Pancreas (tissue), 10 donors: ENCODE results near the gene SHQ1. TPM values are rescaled to one million over a fixed set of nuclear protein-coding genes. Genes with fewer than 3 reads are reported as not detected.
"Not testable (repeated sequence)": the region's sequence is repeated elsewhere in the genome, so short reads cannot be mapped to it uniquely, and the experiment has no call there.

Source experiments
- ATAC-seq, 4 donors: fragments of 200-7000 bp; cut with Tn5 transposase; one replicate each; pipeline versions ENCODE4 v1.8.0 to v1.9.1; 2020; ENCODE audit warnings: mild to moderate bottlenecking in 4 of 4, moderate library complexity in 4 of 4
- DNase-seq, 6 donors: peaks; one replicate each; pipeline ENCODE4 v3.0.0-alpha.2; 2020
- FAIRE-seq: peaks from 2 replicates; lab custom pipeline; 2012; peaks lifted over from hg19 to GRCh38; lab: Jason Lieb, UNC
- H3K27ac ChIP-seq, 4 donors: fragments of 200-600 bp; sonication (generic); 1 replicate in 3 of 4; 2 replicates in 1 of 4; pipeline versions ENCODE4 v1.5.0 to v1.8.0; 2020
- H3K27me3 ChIP-seq, 4 donors: fragments of 200-600 bp; one replicate each; pipeline ENCODE4 v1.8.0; 2021
- H3K36me3 ChIP-seq, 3 donors: fragments of 200-600 bp; sonication (generic) in 1 of 3; one replicate each; pipeline versions ENCODE4 v1.5.0 to v1.8.0; 2020 to 2021
- H3K4me1 ChIP-seq, 3 donors: fragments of 200-600 bp; one replicate each; pipeline ENCODE4 v1.8.0; 2021
- H3K4me3 ChIP-seq, 4 donors: fragments of 200-600 bp; sonication (generic) in 2 of 4; one replicate each; pipeline versions ENCODE4 v1.5.0 to v1.8.0; 2020 to 2021
- H3K9me3 ChIP-seq, 4 donors: fragments of 200-600 bp; one replicate each; pipeline ENCODE4 v1.8.0; 2021
- WGBS, 2 donors: extraction: QIAGEN DNeasy Blood & Tissue Kit; methylation state at CpG; one replicate each; pipeline ENCODE4 v1.1.7; 2013; 5-methylcytosine and 5-hydroxymethylcytosine counted together
- intact Hi-C, 3 donors: fragments of 100-400 bp; cut with DNase I; formaldehyde crosslinking; loops; one replicate each; pipeline versions ENCODE4 v1.11.1 to v1.14.2; 2022
- polyA plus RNA-seq, 2 donors: library from polyadenylated mRNA; stranded (reverse); fragments of 200-250 nt; gene quantifications; one replicate each; pipeline ENCODE4 v1.2.3, GENCODE V29; 2013
- total RNA-seq, 6 donors: library from RNA; stranded (reverse); fragmentation: NEBNext Ultra II Directional in 4 of 6; extraction: Animal tissue kit (Norgen Biotek cat#: 25700) in 4 of 6; gene quantifications; one replicate each; pipeline versions ENCODE4 v1.2.1 to v1.2.4, GENCODE V29; 2021 to 2023
- TF ChIP-seq, protein P1 (sequence below), 4 donors: fragments of 200-600 bp; sonication (generic) in 3 of 4; IDR thresholded peaks; one replicate each; pipeline versions ENCODE4 v1.5.0 to v1.8.0; 2021; ENCODE audit warnings: antibody characterized with exemption in 4 of 4
- donor health status: healthy with polysubstance abuse.
- donor health status: DM: no; HTN: no; CAD: no; lungs with moderate emphysema.
- donor health status: DM: no; HTN: no; CAD: no.
- donor health status: control.
- donor health status: control.
- donor health status: Bipolar disorder and iron deficiency.
- donor health status: DM: yes; HTN: yes; CAD: no.
- donor health status: DM: no; HTN: no; CAD: no.
- donor health status: DM: no; HTN: no; CAD: no.
- donor health status: DM: yes; HTN: yes; CAD: no.

The SHQ1 gene
- total and polyA plus RNA-seq, 8 donors: 4.1 to 13.4 (median 7.9) TPM

DNA sequence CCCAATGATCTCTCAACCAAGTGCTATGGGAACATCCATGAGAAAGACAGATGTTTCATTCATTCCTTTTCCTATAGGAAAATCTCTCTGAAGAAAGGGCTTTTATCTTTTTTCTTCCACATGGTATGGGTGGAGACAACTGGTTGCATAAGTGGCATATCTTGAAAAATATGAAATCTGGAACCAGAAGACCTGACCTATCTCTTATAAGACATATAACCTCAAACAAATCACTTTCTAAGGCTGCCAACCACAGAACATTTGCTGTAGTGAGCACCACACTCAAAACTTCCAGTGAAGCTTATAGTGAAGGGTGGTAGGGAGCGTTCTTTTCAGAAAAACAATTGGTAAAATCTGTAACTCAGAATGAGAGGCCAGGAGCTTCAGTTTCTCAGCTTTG lies 58.5 kb downstream of the SHQ1 start:
- intact Hi-C loops: no loop called here
- ATAC-seq (no peak), DNase-seq (no peak), FAIRE-seq (no peak)
- Histone ChIP-seq H3K9me3 (no peaks in the 10 kb centered on the region), H3K27me3 (no peaks in the 10 kb centered on the region), H3K4me3 (no peak overlapping the region), H3K36me3 (no peaks in the 10 kb centered on the region), H3K27ac (no peak overlapping the region), H3K4me1 (no peaks in the 10 kb centered on the region)
- 95 to 97% methylated on average over 1 of the region's 1 CpG for WGBS, 2 donors
- TF ChIP-seq, protein P1, sequence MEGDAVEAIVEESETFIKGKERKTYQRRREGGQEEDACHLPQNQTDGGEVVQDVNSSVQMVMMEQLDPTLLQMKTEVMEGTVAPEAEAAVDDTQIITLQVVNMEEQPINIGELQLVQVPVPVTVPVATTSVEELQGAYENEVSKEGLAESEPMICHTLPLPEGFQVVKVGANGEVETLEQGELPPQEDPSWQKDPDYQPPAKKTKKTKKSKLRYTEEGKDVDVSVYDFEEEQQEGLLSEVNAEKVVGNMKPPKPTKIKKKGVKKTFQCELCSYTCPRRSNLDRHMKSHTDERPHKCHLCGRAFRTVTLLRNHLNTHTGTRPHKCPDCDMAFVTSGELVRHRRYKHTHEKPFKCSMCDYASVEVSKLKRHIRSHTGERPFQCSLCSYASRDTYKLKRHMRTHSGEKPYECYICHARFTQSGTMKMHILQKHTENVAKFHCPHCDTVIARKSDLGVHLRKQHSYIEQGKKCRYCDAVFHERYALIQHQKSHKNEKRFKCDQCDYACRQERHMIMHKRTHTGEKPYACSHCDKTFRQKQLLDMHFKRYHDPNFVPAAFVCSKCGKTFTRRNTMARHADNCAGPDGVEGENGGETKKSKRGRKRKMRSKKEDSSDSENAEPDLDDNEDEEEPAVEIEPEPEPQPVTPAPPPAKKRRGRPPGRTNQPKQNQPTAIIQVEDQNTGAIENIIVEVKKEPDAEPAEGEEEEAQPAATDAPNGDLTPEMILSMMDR (IDR thresholded peaks at IDR 0.05): no peak

DNA sequence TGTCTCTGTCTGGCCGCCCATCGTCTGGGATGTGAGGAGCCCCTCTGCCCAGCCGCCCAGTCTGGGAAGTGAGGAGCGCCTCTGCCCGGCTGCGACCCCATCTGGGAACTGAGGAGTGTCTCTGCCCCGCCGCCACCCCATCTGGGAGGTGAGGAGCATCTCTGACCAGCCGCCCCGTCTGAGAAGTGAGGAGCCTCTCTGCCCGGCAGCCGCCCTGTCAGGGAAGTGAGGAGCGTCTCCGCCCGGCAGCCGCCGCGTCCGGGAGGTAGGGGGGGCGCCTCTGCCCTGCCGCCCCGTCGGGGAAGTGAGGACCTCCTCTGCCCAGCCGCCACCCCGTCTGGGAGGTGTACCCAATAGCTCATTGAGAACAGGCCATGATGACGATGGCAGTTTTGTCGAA lies 60.0 kb downstream of the SHQ1 start:
- H3K27me3 ChIP-seq, intact Hi-C loops, H3K4me3 ChIP-seq, H3K9me3 ChIP-seq, H3K27ac ChIP-seq, H3K36me3 ChIP-seq, ATAC-seq, FAIRE-seq, H3K4me1 ChIP-seq: not testable (repeated sequence)
- WGBS, 2 donors: 98 to 100% methylated on average over 27 of the region's 27 CpGs
- DNase-seq: peak in 1 of 6 donors; percentile 51

- Histone ChIP-seq H3K36me3 (no peaks in the 10 kb centered on the region), H3K4me1 (no peaks in the 10 kb centered on the region), H3K27ac (no peak overlapping the region), H3K27me3 (no peaks in the 10 kb centered on the region), H3K4me3 (no peak overlapping the region), H3K9me3 (no peaks in the 10 kb centered on the region)
- WGBS, 2 donors: 94 to 100% methylated on average over 3 of the region's 3 CpGs
- FAIRE-seq (no peak), ATAC-seq (no peak), DNase-seq (no peak)
- intact Hi-C loops: no loop called here
- TF ChIP-seq, protein P1 (IDR thresholded peaks at IDR 0.05): no peak
Measured at GRCh38 chr3:72786668-72787067, 61.6 kb downstream of the SHQ1 start.

GRCh38 chr3:72784226-72784625 lies 64.0 kb downstream of the SHQ1 start:
- Histone ChIP-seq H3K27ac (no peak overlapping the region), H3K4me3 (no peak overlapping the region), H3K4me1 (no peaks in the 10 kb centered on the region), H3K27me3 (no peaks in the 10 kb centered on the region), H3K36me3 (no peaks in the 10 kb centered on the region), H3K9me3 (no peaks in the 10 kb centered on the region)
- intact Hi-C loops: no loop called here
- DNase-seq (no peak), FAIRE-seq (peak; percentile 37), ATAC-seq (no peak)
- TF ChIP-seq, protein P1 (IDR thresholded peaks at IDR 0.05): no peak
- 95 to 100% methylated on average over 1 of the region's 1 CpG for WGBS, 2 donors

DNA sequence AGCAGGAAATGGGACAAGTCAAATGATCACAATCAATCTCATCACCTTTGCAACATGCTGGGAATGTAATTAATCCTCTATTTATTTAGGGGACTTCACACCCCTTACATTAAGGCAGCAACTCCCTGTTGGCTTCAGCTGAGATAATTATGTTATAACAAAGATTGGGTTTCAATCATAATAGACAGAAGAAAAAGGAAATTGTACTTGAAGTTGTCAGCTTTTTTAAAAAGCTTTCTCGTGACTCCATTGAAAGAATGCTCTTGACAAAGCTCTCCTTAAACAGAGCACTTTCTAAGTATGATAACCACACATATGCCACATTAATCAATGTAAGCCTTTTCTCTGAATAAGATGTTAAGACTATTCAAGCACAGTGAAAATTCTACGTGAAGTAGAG lies 65.7 kb downstream of the SHQ1 start:
- DNase-seq: no peak
- H3K4me3 ChIP-seq: no peak overlapping the region
- no peak for ATAC-seq

More for the DNA sequence above, 65.7 kb downstream of the SHQ1 start:
- Histone ChIP-seq H3K27ac (no peak overlapping the region), H3K27me3 (no peaks in the 10 kb centered on the region), H3K36me3 (no peaks in the 10 kb centered on the region), H3K9me3 (no peaks in the 10 kb centered on the region), H3K4me1 (no peaks in the 10 kb centered on the region)
- 74 to 75% methylated on average over 2 of the region's 2 CpGs for WGBS, 2 donors
- FAIRE-seq: no peak
- intact Hi-C loops: no loop called here
- TF ChIP-seq, protein P1 (IDR thresholded peaks at IDR 0.05): no peak
